Epithelial cell of umbilical artery (primary cell): ENCODE data around the gene MIOX. TPM values are rescaled to one million over a fixed set of nuclear protein-coding genes. Genes with fewer than 3 reads are reported as not detected.

ENCODE experiments used
- total RNA-seq: library from RNA; depleted of rRNA; stranded (reverse); fragments of >200 nt; gene quantifications from 2 replicates; pipeline ENCODE4 v1.2.3, GENCODE V29; 2014

The MIOX gene
- total RNA-seq, result not detected in 2 replicates

GRCh38 chr22:50486561-50487289 is at the start of gene MIOX:
Gene MIOX (plus strand): TSS chr22:50486859. CDS start chr22:50486898, 39 bp downstream.

GRCh38 chr22:50474710-50475651 is 11.7 kb upstream of the MIOX start, which contains the start of gene SBF1:
Gene SBF1 (minus strand): TSS chr22:50475035. CDS start chr22:50474840, 195 bp downstream.

GRCh38 chr22:50481440-50482106 is 5.1 kb upstream of the MIOX start, which contains the start of gene ADM2:
Gene ADM2 (plus strand): TSS chr22:50481543. CDS start chr22:50481848, 305 bp downstream.

DNA sequence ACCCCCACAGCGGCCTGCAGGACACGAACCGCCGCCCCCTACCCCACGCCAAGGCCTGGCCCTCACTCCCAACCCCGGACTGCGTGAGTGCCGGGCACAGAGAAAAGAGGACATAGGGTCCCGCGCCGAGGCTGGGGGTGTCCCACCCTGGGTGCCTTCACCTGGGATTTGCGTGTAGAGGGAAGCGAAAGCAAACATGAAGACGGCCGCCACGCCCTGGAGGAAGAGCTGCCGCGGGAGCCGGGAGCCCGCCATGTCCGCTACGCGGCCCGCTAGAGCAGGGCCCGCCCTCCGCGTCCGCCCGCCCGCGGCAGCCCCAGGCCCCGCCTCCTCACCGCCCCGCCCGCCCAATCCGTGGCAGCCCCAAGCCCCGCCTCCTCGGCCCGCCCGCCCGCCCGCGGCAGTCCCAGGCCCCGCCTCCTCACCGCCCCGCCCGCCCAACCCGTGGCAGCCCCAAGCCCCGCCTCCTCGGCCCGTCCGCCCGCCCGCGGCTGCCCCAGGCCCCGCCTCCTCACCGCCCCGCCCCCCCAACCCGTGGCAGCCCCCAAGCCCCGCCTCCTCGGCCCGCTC is 20.8 kb downstream of the MIOX start, which contains the start of gene LMF2:
Gene LMF2, minus strand, starts transcription at position 282 of the 570 bp plus-strand sequence. Its CDS starts 27 bp downstream, at position 255.

DNA sequence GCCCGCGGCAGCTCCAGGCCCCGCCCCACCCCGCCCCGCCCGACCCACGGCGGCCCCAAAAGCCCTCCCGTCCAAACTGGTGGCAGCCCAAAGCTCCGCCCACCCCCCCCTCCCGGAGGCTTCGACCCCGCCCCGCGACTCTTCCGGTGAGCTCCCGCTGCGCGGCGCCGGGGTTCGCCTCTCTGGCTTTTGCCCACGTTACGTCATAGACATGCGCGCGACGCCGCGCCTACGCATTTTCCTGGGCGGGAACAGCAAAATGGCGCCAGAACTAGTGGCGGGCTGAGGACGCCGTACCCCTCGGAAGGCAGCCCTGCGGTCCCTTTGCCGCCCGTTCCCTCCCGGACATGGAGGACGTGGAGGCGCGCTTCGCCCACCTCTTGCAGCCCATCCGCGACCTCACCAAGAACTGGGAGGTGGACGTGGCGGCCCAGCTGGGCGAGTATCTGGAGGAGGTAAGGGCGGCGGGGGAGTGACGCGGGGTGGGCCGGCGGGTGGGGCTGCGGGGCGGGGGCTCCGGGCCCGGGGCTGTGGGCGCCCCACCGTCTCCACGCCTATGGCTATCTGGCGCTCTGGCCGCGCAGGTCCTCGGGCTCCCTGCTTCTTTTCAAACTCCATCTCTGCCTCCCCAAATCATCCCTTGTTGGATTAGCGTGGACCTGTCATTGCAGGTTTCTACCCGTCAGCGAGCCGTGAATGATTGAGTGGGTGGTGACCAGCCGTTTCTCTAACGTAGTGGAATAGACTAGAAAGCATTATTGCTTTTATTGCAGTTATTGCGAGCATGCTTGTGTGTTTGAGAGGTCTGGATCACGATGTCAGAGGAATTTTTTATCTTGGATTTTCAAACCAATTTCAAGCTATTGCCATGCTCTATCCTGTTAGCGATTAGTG is 21.6 kb downstream of the MIOX start, which contains the start of gene NCAPH2:
Gene NCAPH2, plus strand, starts transcription at position 234 of the 894 bp plus-strand sequence. Its CDS starts 114 bp downstream, at position 348.

DNA sequence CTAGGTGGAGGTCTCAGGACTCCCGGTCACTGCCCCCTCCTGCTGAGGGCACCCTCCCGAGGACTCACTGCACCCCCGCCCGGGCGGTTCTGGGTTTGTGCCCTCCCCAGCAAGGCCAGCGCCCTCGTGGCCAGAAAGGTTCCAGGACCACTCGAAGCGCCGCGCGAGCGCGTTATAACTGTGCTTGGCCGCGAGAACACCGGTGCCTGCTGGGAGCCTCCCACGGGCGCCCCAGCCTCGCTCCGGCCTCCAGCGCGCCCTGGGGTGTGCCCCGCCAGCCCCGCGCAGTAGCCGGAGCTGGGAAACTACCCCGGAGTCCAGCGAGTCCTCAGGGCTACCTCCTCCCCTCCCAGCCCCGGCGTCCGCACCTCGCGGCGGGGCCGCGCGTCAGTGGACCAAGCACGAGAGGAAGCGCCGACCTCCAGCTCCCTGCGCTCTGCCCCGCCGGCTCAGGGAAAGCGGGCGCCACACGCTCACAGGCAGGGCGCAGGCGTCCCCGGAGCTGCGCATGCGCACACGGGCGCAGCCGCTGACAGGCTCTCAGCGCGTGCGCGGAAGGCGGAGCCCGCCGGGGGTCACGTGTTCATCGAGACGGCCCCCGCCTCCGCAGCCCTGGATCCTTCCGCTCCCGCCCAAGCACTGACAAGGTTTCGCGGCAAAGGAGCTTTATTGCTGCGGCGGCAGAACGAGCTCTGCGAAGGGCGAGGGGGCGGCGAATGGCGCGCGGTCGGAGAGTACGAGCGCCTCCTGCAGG is 38.6 kb downstream of the MIOX start, which contains the start of gene SCO2:
Gene SCO2, minus strand, starts transcription at position 495 of the 754 bp plus-strand sequence. CDS start 1,187 bp downstream, outside the sequence.

GRCh38 chr22:50529897-50530579 is 43.4 kb downstream of the MIOX start, which contains the start of gene TYMP:
Gene TYMP (minus strand): TSS chr22:50530012. CDS start chr22:50529709, 303 bp downstream.

Other genes with a start within 250 kb of the MIOX start
- 25.0 and 26.1 TPM in 2 replicates for gene TUBGCP6, start 241.8 kb upstream of the MIOX start, total RNA-seq
- 20.5 and 20.7 TPM in 2 replicates for gene HDAC10, start 235.6 kb upstream of the MIOX start, total RNA-seq
- gene MAPK12, start 225.2 kb upstream of the MIOX start, total RNA-seq, result 50.7 and 59.1 TPM in 2 replicates
- gene MAPK11, start 216.5 kb upstream of the MIOX start, total RNA-seq, result 10.5 and 17.9 TPM in 2 replicates
- gene PLXNB2, start 179.2 kb upstream of the MIOX start, total RNA-seq, result 44.5 and 45.5 TPM in 2 replicates
- 0.76 and 1.3 TPM in 2 replicates for gene DENND6B, start 159.8 kb upstream of the MIOX start, total RNA-seq
- gene PPP6R2, start 143.5 kb upstream of the MIOX start, total RNA-seq, result 44.5 and 58.5 TPM in 2 replicates
- 40.4 and 40.6 TPM in 2 replicates for gene SBF1, start 11.8 kb upstream of the MIOX start, total RNA-seq
- 0.46 and 0.97 TPM in 2 replicates for gene ADM2, start 5.3 kb upstream of the MIOX start, total RNA-seq
- gene LMF2, start 20.8 kb downstream of the MIOX start, total RNA-seq, result 21.8 and 22.2 TPM in 2 replicates
- 27.6 and 43.0 TPM in 2 replicates for gene NCAPH2, start 21.4 kb downstream of the MIOX start, total RNA-seq
- gene SCO2, start 38.7 kb downstream of the MIOX start, total RNA-seq, result 2.9 and 4.9 TPM in 2 replicates
- gene TYMP, start 43.2 kb downstream of the MIOX start, total RNA-seq, result 8.1 and 25.5 TPM in 2 replicates
- gene KLHDC7B, start 59.0 kb downstream of the MIOX start, total RNA-seq, result under 0.01 and 0.30 TPM in 2 replicates
- gene SYCE3, start 76.1 kb downstream of the MIOX start, total RNA-seq, result not detected in 2 replicates
- 0.65 and 2.6 TPM in 2 replicates for gene CPT1B, start 91.6 kb downstream of the MIOX start, total RNA-seq
- gene CHKB, start 96.0 kb downstream of the MIOX start, total RNA-seq, result 27.1 and 32.8 TPM in 2 replicates
- 0.15 TPM in 1 of 2 replicates, not detected in the other for gene MAPK8IP2, start 113.9 kb downstream of the MIOX start, total RNA-seq
- 10.2 and 10.7 TPM in 2 replicates for gene ARSA, start 141.3 kb downstream of the MIOX start, total RNA-seq
- gene SHANK3, start 186.0 kb downstream of the MIOX start, total RNA-seq, result 11.4 and 11.7 TPM in 2 replicates